HCT116 (cell line): ENCODE results near the gene SAMD9. TPM values are rescaled to one million over a fixed set of nuclear protein-coding genes. Genes with fewer than 3 reads are reported as not detected.

Source experiments
- ATAC-seq: fragments of 200-7000 bp; cut with Tn5 transposase; 2 replicates; pipeline ENCODE4 v1.9.1; 2020; ENCODE audit warnings: mild to moderate bottlenecking, moderate library complexity
- BruUV-seq: library from RNA; stranded (reverse); fragments of 400-500 nt; replicated peaks from 2 replicates; lab custom pipeline; 2021; lab: Mats Ljungman, UMichigan
- CTCF ChIA-PET: fragments of 300-600 bp; sonication (Branson Sonifier 250); formaldehyde crosslinking; loops from one replicate; lab custom pipeline; 2021; ENCODE audit warnings: antibody characterized with exemption; lab: Charles Lee
- POLR2A ChIA-PET: fragments of 300-600, 350-600 bp; sonication (Branson Sonifier 250); formaldehyde crosslinking; loops from one replicate; lab custom pipeline; 2021; ENCODE audit warnings: antibody characterized with exemption; lab: Charles Lee
- RAD21 ChIA-PET, 2 experiments: fragments of 300-600 bp; sonication (Branson Sonifier 250); formaldehyde crosslinking; loops; one replicate each; lab custom pipeline; 2023; ENCODE audit warnings: low total read pairs in 2 of 2; ENCODE audit not compliant: uncharacterized antibody in 2 of 2, unreplicated experiment in 2 of 2, low non-redundant PET in 1 of 2; lab: Charles Lee
- DNase-seq: peaks from one replicate; pipeline ENCODE4 v3.0.0-alpha.2; 2010; ENCODE audit warnings: low read depth, low spot score
- H2AFZ ChIP-seq: fragments of 200-600 bp; shearing (Covaris generic), sonication (generic); 2 replicates; pipeline ENCODE4 v1.6.1; 2017; ENCODE audit warnings: low read depth, mixed run types, mixed read lengths, antibody characterized with exemption, low read length; ENCODE audit not compliant: poor library complexity, severe bottlenecking
- H3K27ac ChIP-seq: 2 replicates; pipeline ENCODE4 v1.5.1; 2012; ENCODE audit warnings: low read depth, low read length
- H3K27me3 ChIP-seq: fragments of 200-600 bp; sonication (generic); 2 replicates; pipeline ENCODE4 v1.6.1; 2016; ENCODE audit warnings: mixed run types, low read length, mixed read lengths; ENCODE audit not compliant: insufficient read depth
- H3K36me3 ChIP-seq, 2 experiments: fragments of 200-500 bp in 1 of 2; fragments of 200-600 bp in 1 of 2; sonication (Bioruptor generic) in 1 of 2; sonication (generic) in 1 of 2; 2 replicates each; pipeline versions ENCODE4 v1.5.1 to v1.6.1; 2014 to 2016; ENCODE audit warnings: low read length in 2 of 2, inconsistent platforms in 1 of 2, mixed read lengths in 1 of 2, mixed run types in 1 of 2; ENCODE audit not compliant: insufficient read depth in 2 of 2, control insufficient read depth in 1 of 2
- H3K4me1 ChIP-seq, 2 experiments: fragments of 200-600 bp in 1 of 2; sonication (generic) in 1 of 2; 2 replicates each; pipeline versions ENCODE4 v1.5.1 to v1.6.1; 2012 to 2017; ENCODE audit warnings: low read length in 2 of 2, inconsistent platforms in 1 of 2, mild to moderate bottlenecking in 1 of 2, mixed read lengths in 1 of 2, mixed run types in 1 of 2, moderate library complexity in 1 of 2; ENCODE audit not compliant: insufficient read depth in 2 of 2, control insufficient read depth in 1 of 2
- H3K4me2 ChIP-seq: fragments of 200-600 bp; sonication (generic); 2 replicates; pipeline ENCODE4 v1.6.1; 2017; ENCODE audit warnings: mixed run types, low read length, mixed read lengths
- H3K4me3 ChIP-seq, 2 experiments: fragments of 200-600 bp in 1 of 2; sonication (generic) in 1 of 2; replicated peaks in 1 of 2; 2 replicates each; pipeline ENCODE4 v1.5.1; 2011 to 2016; ENCODE audit warnings: low read length in 2 of 2, control low read depth in 1 of 2, low read depth in 1 of 2, mild to moderate bottlenecking in 1 of 2, mixed read lengths in 1 of 2, mixed run types in 1 of 2
- H3K79me2 ChIP-seq: fragments of 200-600 bp; sonication (generic); 2 replicates; pipeline ENCODE4 v1.6.1; 2017; ENCODE audit warnings: mild to moderate bottlenecking, mixed run types, low read length, moderate library complexity, mixed read lengths; ENCODE audit not compliant: insufficient read depth
- H3K9ac ChIP-seq: fragments of 200-600 bp; sonication (generic); 2 replicates; pipeline ENCODE4 v1.6.1; 2016; ENCODE audit warnings: low read length, mixed read lengths
- H3K9me2 ChIP-seq: fragments of 200-600 bp; sonication (generic), shearing (Covaris generic); 2 replicates; pipeline ENCODE4 v1.6.1; 2017; ENCODE audit warnings: mixed run types, mild to moderate bottlenecking, moderate library complexity; ENCODE audit not compliant: insufficient read depth
- H3K9me3 ChIP-seq, 2 experiments: fragments of 200-500 bp in 1 of 2; fragments of 200-600 bp in 1 of 2; sonication (Bioruptor generic) in 1 of 2; sonication (generic) in 1 of 2; 2 replicates each; pipeline ENCODE4 v1.6.1; 2014 to 2017; ENCODE audit warnings: low read length in 2 of 2, mixed read lengths in 2 of 2, inconsistent platforms in 1 of 2, low read depth in 1 of 2, mild to moderate bottlenecking in 1 of 2, mixed run types in 1 of 2, moderate library complexity in 1 of 2; ENCODE audit not compliant: control insufficient read depth in 1 of 2, insufficient read depth in 1 of 2
- H4K20me1 ChIP-seq: fragments of 200-600 bp; sonication (generic), shearing (Covaris generic); 2 replicates; pipeline ENCODE4 v1.6.1; 2017; ENCODE audit warnings: mixed run types, mild to moderate bottlenecking, moderate library complexity; ENCODE audit not compliant: insufficient read depth
- CEBPB ChIP-seq: IDR thresholded peaks from 2 replicates; pipeline ENCODE4 v1.6.1; 2012; ENCODE audit warnings: low read depth
- EGR1 ChIP-seq: IDR thresholded peaks from 2 replicates; pipeline ENCODE4 v1.6.1; 2012; ENCODE audit warnings: low read depth
- EZH2 ChIP-seq: fragments of 200-600 bp; sonication (generic); IDR thresholded peaks from 2 replicates; pipeline ENCODE4 v1.6.1; 2017; ENCODE audit warnings: antibody characterized with exemption, mixed run types
- FOSL1 ChIP-seq: IDR thresholded peaks from 2 replicates; pipeline ENCODE4 v1.6.1; 2012; ENCODE audit warnings: low read depth
- POLR2A ChIP-seq: IDR thresholded peaks from 2 replicates; pipeline ENCODE4 v1.7.0; 2011; ENCODE audit warnings: borderline replicate concordance; ENCODE audit not compliant: insufficient read depth, insufficient read length; ENCODE audit errors: extremely low read depth
- REST ChIP-seq: IDR thresholded peaks from 2 replicates; pipeline ENCODE4 v1.6.1; 2012; ENCODE audit warnings: low read depth
- SIN3A ChIP-seq: IDR thresholded peaks from 2 replicates; pipeline ENCODE4 v1.6.1; 2012; ENCODE audit warnings: low read depth
- SRF ChIP-seq: IDR thresholded peaks from 2 replicates; pipeline ENCODE4 v1.6.1; 2012; ENCODE audit warnings: low read depth
- TCF7L2 ChIP-seq: IDR thresholded peaks from 2 replicates; pipeline ENCODE4 v1.7.0; 2011; ENCODE audit warnings: borderline replicate concordance, inconsistent platforms; ENCODE audit not compliant: insufficient read depth, insufficient read length; ENCODE audit errors: extremely low read depth
- intact Hi-C: fragments of 100-400 bp; cut with micrococcal nuclease; formaldehyde crosslinking; loops from 2 replicates; pipeline ENCODE4 v1.10.0; 2022
- total RNA-seq: library from RNA; stranded (reverse); gene quantifications from one replicate; pipeline ENCODE4 v1.2.1, GENCODE V29; 2021; ENCODE audit not compliant: unreplicated experiment
- TF ChIP-seq, protein P1 (sequence below): IDR thresholded peaks from 2 replicates; pipeline ENCODE4 v1.6.1; 2011; ENCODE audit warnings: mild to moderate bottlenecking, low read length, moderate library complexity; ENCODE audit not compliant: insufficient replicate concordance; ENCODE audit errors: extremely low read depth
- TF ChIP-seq, protein P2 (sequence below): IDR thresholded peaks from 2 replicates; pipeline ENCODE4 v1.6.1; 2012

Gene SAMD9
- total RNA-seq, 1 experiment from 2014 or later = 5.3 TPM

DNA sequence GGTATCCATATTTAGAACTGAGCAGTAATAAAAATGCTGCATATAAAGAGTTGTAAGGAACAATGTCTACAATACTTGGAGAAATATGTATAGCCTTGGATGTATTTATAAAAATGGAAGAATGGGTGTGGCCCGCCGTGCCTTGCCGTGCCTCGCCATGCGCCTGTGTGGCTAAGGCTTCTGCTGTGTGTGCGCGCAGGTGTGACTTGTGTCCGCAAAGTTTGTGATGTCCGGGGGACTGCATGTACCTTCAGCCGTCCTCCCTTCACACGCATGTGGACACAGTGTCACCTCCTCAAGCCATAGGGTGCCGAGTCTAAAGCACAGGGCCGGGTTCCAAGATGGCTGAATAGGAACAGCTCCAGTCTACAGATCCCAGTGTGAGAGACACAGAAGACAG lies 9.8 kb downstream of the SAMD9 start:
- no TSS peak for BruUV-seq
- Histone ChIP-seq H3K27ac (no peak overlapping the region), H3K9ac (no peak overlapping the region), H3K9me3 (no peaks in the 10 kb centered on the region), H2AFZ (no peak overlapping the region), H3K79me2 (no peaks in the 10 kb centered on the region), H3K4me1 (no peaks in the 10 kb centered on the region), H3K4me2 (no peak overlapping the region), H4K20me1 (no peaks in the 10 kb centered on the region), H3K27me3 (no peaks in the 10 kb centered on the region), H3K4me3 (no peak overlapping the region), H3K9me2 (no peaks in the 10 kb centered on the region), H3K36me3 (peaks cover 0 to 5% of the 10 kb centered on the region in 2 experiments; a peak in 1 of 4 replicates)
- CTCF ChIA-PET = no interaction called here
- intact Hi-C loops = no loop called here
- no peak for ATAC-seq
- RAD21 ChIA-PET = no interaction called here
- DNase-seq = no peak
- TF ChIP-seq, protein P1, sequence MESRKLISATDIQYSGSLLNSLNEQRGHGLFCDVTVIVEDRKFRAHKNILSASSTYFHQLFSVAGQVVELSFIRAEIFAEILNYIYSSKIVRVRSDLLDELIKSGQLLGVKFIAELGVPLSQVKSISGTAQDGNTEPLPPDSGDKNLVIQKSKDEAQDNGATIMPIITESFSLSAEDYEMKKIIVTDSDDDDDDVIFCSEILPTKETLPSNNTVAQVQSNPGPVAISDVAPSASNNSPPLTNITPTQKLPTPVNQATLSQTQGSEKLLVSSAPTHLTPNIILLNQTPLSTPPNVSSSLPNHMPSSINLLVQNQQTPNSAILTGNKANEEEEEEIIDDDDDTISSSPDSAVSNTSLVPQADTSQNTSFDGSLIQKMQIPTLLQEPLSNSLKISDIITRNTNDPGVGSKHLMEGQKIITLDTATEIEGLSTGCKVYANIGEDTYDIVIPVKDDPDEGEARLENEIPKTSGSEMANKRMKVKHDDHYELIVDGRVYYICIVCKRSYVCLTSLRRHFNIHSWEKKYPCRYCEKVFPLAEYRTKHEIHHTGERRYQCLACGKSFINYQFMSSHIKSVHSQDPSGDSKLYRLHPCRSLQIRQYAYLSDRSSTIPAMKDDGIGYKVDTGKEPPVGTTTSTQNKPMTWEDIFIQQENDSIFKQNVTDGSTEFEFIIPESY = no peak
- TF ChIP-seq SIN3A (no peak), POLR2A (no peak), CEBPB (no peak), EZH2 (no peak), FOSL1 (no peak), TCF7L2 (no peak), EGR1 (no peak), REST (no peak), SRF (no peak)
- TF ChIP-seq, protein P2, sequence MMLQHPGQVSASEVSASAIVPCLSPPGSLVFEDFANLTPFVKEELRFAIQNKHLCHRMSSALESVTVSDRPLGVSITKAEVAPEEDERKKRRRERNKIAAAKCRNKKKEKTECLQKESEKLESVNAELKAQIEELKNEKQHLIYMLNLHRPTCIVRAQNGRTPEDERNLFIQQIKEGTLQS = no peak
- POLR2A ChIA-PET = no interaction called here
